ENCODE data around the gene DTHD1. TPM values are rescaled to one million over a fixed set of nuclear protein-coding genes. Genes with fewer than 3 reads are reported as not detected.

DTHD1 gene
- total and polyA plus RNA-seq, 2 donors from 2014 or later, result 1.4 TPM; not detected in 1

GRCh38 chr4:36303426-36304137, 22.2 kb downstream of the DTHD1 start:
- Histone ChIP-seq H3K27me3 (ENCODE audit: control insufficient read depth, insufficient read depth, low read length) (no peaks in the 10 kb centered on the region), H3K4me1 (ENCODE audit: control insufficient read depth in 2 of 3, insufficient read depth in 2 of 3, low read depth in 1 of 3, low read length in 3 of 3) (no peaks in the 10 kb centered on the region), H3K9ac (ENCODE audit: low read length in 3 of 3) (no peak overlapping the region), H3K36me3 (ENCODE audit: control insufficient read depth in 2 of 3, insufficient read depth in 3 of 3, low read length in 3 of 3) (no peaks in the 10 kb centered on the region), H3K9me3 (ENCODE audit: control insufficient read depth in 2 of 3, insufficient read depth in 1 of 3, low read length in 3 of 3) (no peaks in the 10 kb centered on the region), H3K4me3 (ENCODE audit: low read length in 3 of 3) (no peak overlapping the region), H3K27ac (ENCODE audit: low read depth in 2 of 2, low read length in 2 of 2) (no peak overlapping the region)
- FAIRE-seq (no peak), DNase-seq (no peak)
- no peak for TF ChIP-seq CTCF (IDR thresholded peaks at IDR 0.05; ENCODE audit: borderline replicate concordance, extremely low read depth, insufficient read depth)
- intact Hi-C loops (cut with DNase I), result no loop called here

GRCh38 chr4:36304138-36304681, 22.8 kb downstream of the DTHD1 start:
- no peak overlapping the region for H3K4me3 ChIP-seq (ENCODE audit: low read length in 3 of 3)
- no peaks in the 10 kb centered on the region for H3K4me1 ChIP-seq (ENCODE audit: control insufficient read depth in 2 of 3, insufficient read depth in 2 of 3, low read depth in 1 of 3, low read length in 3 of 3)
- intact Hi-C loops (cut with DNase I), result no loop called here
- H3K9me3 ChIP-seq (ENCODE audit: control insufficient read depth in 2 of 3, insufficient read depth in 1 of 3, low read length in 3 of 3), result no peaks in the 10 kb centered on the region
- no peak overlapping the region for H3K9ac ChIP-seq (ENCODE audit: low read length in 3 of 3)
- FAIRE-seq, result no peak
- no peaks in the 10 kb centered on the region for H3K36me3 ChIP-seq (ENCODE audit: control insufficient read depth in 2 of 3, insufficient read depth in 3 of 3, low read length in 3 of 3)
- no peak for TF ChIP-seq CTCF (IDR thresholded peaks at IDR 0.05; ENCODE audit: borderline replicate concordance, extremely low read depth, insufficient read depth)
- H3K27me3 ChIP-seq (ENCODE audit: control insufficient read depth, insufficient read depth, low read length), result no peaks in the 10 kb centered on the region
- no peak for DNase-seq
- no peak overlapping the region for H3K27ac ChIP-seq (ENCODE audit: low read depth in 2 of 2, low read length in 2 of 2)

- Histone ChIP-seq H3K27me3 (ENCODE audit: control insufficient read depth, insufficient read depth, low read length) (no peaks in the 10 kb centered on the region), H3K4me1 (ENCODE audit: control insufficient read depth in 2 of 3, insufficient read depth in 2 of 3, low read depth in 1 of 3, low read length in 3 of 3) (no peaks in the 10 kb centered on the region), H3K36me3 (ENCODE audit: control insufficient read depth in 2 of 3, insufficient read depth in 3 of 3, low read length in 3 of 3) (no peaks in the 10 kb centered on the region), H3K4me3 (ENCODE audit: low read length in 3 of 3) (no peak overlapping the region), H3K9me3 (ENCODE audit: control insufficient read depth in 2 of 3, insufficient read depth in 1 of 3, low read length in 3 of 3) (no peaks in the 10 kb centered on the region), H3K9ac (ENCODE audit: low read length in 3 of 3) (no peak overlapping the region), H3K27ac (ENCODE audit: low read depth in 2 of 2, low read length in 2 of 2) (no peak overlapping the region)
- intact Hi-C loops (cut with DNase I), result no loop called here
- FAIRE-seq, result no peak
- TF ChIP-seq CTCF (IDR thresholded peaks at IDR 0.05; ENCODE audit: borderline replicate concordance, extremely low read depth, insufficient read depth), result no peak
- no peak for DNase-seq
Measured at GRCh38 chr4:36308150-36308549, 26.7 kb downstream of the DTHD1 start.

All from kidney (tissue), 14 donors.